Measurements from ENCODE around the gene ARRB2.

GRCh38 chr17:4724650-4725049, 14.2 kb downstream of the ARRB2 start:
- TF ChIP-seq REST (IDR thresholded peaks at IDR 0.05; ENCODE audit: insufficient read depth in 1 of 2, low read depth in 2 of 2, low read length in 2 of 2) (no peak), FOXP2 (optimal IDR thresholded peaks at IDR 0.05; ENCODE audit: borderline replicate concordance, extremely low read depth, extremely low read length, insufficient read depth) (no peak), TAF1 (IDR thresholded peaks at IDR 0.05; ENCODE audit: borderline replicate concordance, insufficient read depth, low read length) (no peak)

Measured in PFSK-1 (cell line).